AG10803 (cell line): ENCODE results near the gene MGARP.
A peak's percentile ranks its signal among the peaks of the same experiment; 100 is the strongest.
"Not testable (repeated sequence)": the region's sequence is repeated elsewhere in the genome, so short reads cannot be mapped to it uniquely, and the experiment has no call there.

Experiments
- DNase-seq: peaks from one replicate; pipeline ENCODE4 v3.0.0; 2010; ENCODE audit warnings: low read depth
- H3K4me3 ChIP-seq: 2 replicates; pipeline ENCODE4 v1.5.1; 2011; ENCODE audit warnings: mild to moderate bottlenecking, low read length, control low read depth
- TF ChIP-seq, protein P1 (sequence below): conservative IDR thresholded peaks from 2 replicates; pipeline ENCODE4 v1.5.1; 2011; ENCODE audit warnings: mild to moderate bottlenecking, low read length, control low read depth, inconsistent platforms

MGARP gene

GRCh38 chr4:139315221-139315675 lies 35.2 kb upstream of the MGARP start:
- no peak overlapping the region for H3K4me3 ChIP-seq
- DNase-seq, result no peak
- TF ChIP-seq, protein P1, sequence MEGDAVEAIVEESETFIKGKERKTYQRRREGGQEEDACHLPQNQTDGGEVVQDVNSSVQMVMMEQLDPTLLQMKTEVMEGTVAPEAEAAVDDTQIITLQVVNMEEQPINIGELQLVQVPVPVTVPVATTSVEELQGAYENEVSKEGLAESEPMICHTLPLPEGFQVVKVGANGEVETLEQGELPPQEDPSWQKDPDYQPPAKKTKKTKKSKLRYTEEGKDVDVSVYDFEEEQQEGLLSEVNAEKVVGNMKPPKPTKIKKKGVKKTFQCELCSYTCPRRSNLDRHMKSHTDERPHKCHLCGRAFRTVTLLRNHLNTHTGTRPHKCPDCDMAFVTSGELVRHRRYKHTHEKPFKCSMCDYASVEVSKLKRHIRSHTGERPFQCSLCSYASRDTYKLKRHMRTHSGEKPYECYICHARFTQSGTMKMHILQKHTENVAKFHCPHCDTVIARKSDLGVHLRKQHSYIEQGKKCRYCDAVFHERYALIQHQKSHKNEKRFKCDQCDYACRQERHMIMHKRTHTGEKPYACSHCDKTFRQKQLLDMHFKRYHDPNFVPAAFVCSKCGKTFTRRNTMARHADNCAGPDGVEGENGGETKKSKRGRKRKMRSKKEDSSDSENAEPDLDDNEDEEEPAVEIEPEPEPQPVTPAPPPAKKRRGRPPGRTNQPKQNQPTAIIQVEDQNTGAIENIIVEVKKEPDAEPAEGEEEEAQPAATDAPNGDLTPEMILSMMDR, result no peak

GRCh38 chr4:139314047-139314800 lies 34.2 kb upstream of the MGARP start:
- no peak for DNase-seq
- TF ChIP-seq, protein P1, result no peak

GRCh38 chr4:139313414-139313813 lies 33.4 kb upstream of the MGARP start:
- H3K4me3 ChIP-seq, DNase-seq: not testable (repeated sequence)

More at GRCh38 chr4:139314047-139314800, 34.2 kb upstream of the MGARP start:
- H3K4me3 ChIP-seq, result no peak overlapping the region

DNA sequence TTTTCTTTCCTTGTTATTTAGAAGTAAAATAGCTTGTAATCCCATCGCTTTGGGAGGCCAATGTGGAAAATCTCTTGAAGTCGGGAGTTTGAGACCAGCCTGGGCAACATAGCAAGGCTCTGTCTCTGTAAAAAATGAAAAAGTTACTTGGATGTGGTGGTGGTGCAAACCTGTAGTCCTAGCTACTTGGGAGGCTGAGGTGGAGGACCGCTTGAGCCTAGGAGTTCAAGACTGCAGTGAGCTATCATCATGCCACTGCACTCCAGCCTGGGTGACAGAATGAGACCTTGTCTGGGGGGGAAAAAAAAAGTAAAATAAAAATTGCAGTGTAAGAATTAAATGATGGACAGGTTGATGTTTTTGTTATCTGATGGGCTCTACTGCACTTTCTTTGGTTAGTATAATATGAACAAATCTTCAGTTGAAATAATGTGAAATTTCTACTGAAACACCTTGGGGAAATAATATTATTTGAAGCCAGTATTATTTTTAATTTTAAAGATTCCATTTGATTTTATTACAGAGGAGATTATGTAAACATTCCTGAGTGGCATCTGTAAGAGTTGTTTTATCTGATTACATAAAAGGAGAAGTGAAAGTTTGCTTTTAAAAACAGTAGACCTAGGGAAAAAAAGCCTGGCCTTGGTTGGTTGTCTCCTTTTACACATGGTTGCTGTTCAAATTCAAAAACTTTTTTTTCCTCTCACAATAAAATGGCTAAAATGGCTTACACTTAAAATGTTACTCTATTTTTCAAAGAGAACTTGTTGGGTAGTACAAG lies 32.7 kb upstream of the MGARP start:
- no peak overlapping the region for H3K4me3 ChIP-seq
- TF ChIP-seq, protein P1, result no peak
- DNase-seq, result no peak

DNA sequence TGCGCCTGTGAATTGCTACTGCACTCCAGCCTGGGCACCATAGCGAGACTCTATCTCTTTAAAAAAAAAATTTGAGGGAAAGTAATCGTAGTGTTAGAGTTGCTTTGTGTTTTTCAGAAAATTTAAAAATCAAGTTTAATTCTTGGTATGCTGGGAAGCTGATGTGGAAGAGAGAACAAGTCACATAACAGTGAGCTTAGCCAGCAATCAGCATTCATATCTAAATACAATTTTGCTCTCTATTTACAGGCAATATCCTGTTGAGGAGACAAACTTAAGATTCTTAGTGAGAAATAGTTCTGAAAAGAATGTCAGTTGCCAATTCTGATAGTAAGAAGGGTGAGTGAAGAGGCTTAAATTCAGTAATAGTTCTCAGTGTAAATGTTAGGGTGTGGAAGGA lies 31.9 kb upstream of the MGARP start:
- no peak for DNase-seq
- TF ChIP-seq, protein P1, result no peak

DNA sequence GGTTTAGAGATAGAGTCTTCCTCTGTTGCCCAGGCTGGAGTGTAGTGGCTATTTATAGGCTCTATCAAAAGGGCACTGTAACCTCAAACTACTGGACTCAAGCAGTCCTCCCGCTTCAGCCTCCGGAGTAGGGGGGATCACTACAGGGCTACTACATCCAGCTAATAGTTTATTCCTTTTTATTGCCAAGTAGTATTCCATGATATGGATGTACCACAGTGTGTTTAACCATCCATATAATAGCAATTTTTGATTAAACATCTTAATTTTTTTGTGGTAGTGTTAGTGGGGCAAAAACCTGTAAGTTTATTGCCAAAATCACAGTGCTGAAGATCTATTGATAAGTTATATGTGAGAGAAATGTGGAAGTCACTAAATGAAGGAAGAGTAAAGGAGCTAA lies 24.9 kb upstream of the MGARP start:
- H3K4me3 ChIP-seq, result no peak overlapping the region
- TF ChIP-seq, protein P1, result no peak
- DNase-seq, result no peak

More for the DNA sequence above, 31.9 kb upstream of the MGARP start:
- H3K4me3 ChIP-seq, result no peak overlapping the region

- DNase-seq, result peak; percentile 33
- peak within 1 kb of the TSS; percentile 93 for H3K4me3 ChIP-seq
- TF ChIP-seq, protein P1, result peak; percentile 31
These were observed 22.0 kb upstream of the MGARP start, which contains the start of gene NDUFC1 for GRCh38 chr4:139301821-139302611. Gene NDUFC1 (minus strand): TSS chr4:139302477. CDS start chr4:139295798, 6,679 bp downstream.
